HG02759 (cell line): ENCODE data around the gene PREX1.

Experiments
- ATAC-seq: cut with Tn5 transposase; IDR thresholded peaks from one replicate; pipeline ENCODE4 v1.9.1; 2021; ENCODE audit warnings: mild to moderate bottlenecking, moderate library complexity; ENCODE audit not compliant: unreplicated experiment

Gene PREX1

DNA sequence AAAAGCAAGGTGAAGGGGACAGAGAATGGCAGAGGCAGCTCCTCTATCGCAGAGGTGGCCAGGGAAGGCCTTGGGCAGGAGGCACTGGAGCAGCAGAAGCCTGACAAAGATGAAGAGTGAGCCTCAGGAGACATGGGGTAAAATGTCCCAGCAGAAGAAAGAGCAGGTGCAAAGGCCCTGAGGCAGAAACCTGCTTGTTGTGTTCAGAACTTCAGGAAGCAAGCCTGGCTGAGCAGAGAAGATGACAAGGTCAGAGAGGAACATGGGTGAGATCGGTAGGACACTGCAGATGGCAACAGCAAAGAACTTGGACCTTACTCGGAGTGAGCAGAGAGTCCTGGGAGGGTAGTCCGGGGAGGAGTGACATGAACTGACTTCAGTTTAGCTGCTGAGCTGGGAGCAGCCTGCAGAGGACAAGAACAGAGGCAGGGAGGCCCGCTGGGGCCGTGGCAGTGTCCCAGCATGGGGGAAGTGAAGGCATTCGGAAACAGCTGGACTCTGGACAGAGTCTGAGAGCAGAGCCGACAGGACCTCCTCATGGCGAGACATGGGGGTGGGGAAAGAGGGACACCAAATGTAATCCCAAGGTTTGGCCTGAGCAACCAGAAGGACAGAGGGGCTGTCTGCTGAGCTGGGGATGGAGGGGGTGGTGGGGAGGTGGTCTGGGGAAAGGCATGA, 106.3 kb downstream of the PREX1 start:
- no peak for ATAC-seq

DNA sequence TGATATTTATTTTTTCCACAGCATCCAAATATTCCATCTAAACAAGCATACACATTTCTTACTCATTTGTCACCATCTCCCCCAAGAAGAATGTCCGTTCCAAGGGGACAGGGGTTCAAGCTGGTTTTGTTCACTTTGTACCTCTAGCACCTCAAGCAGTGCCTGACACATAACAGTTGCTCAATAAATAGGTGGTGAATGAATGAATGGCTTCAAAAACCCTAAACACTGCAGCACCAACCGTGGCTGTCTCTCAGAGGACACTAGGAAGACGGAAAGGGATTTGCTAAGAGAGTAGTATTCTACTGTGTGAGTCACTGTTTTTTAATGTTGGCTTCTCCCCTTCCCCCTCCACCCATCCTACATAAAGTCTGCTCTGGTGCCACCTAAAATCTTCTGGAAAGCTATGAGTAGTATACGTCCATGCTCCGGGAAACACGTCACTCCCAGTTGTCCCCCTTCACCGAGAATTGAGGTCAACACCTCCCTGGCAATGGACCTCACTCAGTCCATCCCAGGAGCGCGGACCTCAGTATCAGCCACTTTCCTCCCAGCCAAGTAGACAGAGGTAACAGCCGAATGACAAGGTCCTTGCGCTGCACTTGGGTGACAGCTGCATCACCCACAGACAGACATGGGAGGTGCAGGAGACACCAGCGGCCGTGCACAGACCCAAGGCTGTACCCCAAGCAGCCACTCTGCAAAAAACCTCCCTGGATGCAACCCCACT, 107.4 kb downstream of the PREX1 start:
- no peak for ATAC-seq

DNA sequence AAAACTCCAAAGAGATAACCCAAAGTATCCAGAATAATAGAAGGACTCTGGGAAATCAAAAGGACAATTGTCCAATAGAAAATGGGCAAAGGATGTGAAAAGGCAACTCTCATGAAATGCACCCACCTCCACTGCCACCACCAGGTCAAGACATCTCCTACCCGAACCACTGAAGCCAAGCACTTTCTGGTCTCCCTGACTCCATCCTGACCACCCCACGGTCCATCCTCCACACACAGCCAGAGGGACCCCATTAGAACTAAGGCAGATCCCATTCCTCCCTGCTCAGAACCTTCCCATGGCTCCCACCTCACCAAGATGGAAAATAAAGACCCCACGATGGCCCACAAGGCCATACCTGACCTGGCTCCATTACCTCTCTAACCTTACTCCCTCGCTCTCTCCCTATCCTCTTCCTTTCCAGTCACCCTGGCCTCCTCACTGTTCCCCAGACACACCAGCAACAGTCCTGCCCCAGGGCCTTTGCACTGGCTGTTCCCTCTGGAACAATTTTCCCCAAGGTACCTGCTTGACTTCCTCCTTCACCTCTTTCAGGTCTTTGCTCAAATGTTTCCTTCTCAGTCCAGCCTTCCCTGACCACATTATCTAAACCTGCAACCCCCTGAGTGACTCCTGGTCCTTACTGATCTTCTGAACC, 108.1 kb downstream of the PREX1 start:
- ATAC-seq = no peak

DNA sequence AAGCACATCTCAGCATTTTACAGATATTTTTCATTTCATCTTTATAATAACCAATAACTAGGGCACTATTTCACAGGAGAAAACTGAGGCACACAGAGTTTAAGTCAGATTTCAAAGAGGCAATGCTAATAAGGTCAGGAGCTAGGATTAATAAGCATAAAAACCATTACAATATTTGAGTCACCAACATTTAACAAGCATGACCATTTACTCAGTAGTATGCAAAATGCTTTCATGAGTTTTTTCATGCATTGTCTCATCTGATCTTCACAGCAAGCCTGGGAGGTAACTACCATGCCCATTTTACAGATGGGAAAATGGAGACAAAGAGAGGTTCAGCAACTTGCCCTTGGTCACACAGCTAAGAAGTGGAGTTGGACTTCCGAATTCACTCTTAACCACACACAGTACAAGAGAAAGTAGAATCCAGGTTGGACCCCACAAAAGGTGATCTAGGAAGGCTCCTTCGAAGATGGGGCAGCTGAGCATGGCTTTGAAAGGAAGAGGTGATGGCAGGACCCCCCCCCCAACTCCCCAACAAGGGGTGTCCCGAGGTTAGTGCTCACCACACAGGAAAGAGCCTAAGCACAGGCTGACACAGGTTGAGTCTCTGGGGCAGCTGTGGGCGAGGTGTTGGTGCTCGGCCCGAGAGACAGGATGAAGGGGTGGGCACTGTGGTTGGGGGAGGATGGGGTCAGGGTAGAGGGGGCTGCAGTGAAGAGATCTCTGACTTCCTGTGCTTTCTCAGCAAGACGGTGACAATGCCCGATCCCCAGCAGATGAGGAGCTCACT, 108.8 kb downstream of the PREX1 start:
- ATAC-seq = no peak

DNA sequence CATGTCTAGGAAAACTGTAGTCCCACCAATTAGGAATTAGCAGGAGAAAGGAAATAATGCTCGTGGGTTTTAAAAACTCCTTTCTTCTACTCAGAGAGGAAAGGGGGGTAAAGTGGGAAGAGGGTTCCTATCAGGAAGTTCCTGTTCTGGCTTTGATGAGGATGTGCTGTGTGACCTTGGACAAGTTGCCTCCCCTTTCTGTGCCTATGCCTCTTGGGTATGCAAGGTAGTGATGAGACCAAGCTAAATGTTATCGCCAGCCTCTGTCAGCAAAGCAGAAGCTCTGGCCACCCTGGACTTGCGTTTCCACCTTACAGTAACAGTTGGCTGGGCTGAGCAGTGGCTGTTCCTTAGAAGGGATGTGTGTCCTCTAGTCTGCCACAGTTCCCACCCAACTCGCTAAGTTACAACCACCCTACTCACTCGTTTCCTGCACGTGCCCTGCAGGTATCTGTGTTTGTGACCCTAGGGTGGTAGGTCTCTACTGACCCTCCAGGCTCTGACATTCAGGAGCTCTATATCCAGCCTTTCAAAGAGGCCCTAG, 110.0 kb downstream of the PREX1 start:
- ATAC-seq = no peak

DNA sequence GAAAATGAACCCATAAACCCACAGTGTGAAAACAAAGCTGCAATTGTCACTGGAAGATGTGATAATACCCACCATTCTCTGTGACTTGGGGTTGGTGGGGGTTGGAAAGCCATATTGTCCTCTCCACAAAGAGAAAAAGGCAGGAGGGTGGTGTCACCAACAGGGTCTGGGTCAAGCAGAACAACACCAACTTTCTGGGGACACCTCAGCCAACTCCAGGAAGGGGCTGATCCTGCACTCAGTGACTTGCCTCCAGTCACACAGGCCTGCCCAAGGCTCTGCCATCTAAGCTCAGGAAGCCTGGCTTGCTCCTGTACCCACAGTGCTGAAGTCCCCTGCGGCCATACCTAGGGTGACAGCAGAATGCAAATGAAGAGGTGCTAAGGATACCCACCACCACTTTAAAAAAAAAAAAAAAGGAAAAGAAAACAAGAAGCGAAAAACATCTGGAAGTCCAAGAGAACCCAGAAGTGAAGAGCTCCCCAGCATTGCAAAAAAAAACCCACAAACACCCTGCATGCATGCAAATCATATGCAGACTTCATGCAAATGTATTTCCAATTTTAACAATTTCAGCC, 110.6 kb downstream of the PREX1 start:
- no peak for ATAC-seq

DNA sequence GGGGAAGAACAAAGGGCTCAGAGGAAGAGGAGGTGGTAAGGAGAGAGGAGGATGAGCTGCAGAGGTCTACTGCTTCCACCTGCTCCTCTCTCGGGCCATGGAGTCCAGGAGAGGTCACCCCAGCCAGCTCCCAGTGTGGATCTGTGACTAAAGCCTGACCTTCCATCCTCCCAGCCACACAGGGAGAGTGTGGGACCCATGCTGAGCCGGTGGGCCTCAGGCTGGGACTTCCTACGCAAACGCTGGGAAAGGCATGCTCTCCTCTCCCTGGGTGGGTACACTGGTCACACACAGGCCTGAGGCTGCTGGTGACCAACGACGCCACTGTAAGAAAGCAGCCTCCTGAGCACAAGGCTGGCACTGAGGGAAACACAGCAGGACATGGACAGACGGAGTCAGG, 111.3 kb downstream of the PREX1 start:
- no peak for ATAC-seq

DNA sequence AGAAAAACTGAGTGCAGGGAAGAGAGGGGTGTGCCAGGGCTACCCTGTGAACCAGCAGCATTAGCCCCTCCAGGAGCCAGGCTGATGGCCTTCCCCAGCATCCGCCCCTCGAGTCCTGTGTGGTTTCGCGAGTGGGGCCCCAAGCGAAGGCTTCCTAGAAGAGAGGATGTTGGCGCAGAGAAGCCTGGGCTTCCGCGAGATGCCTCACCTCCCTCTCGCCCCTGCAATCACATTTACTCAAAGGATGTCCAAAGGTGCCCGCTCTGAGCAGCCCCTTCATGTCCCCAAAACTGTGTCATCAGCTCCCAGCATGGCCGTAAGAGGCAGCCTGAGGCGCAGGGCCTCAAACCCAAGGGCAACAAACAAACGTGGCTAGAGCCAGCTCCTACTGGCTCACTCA, 111.7 kb downstream of the PREX1 start:
- ATAC-seq = no peak

DNA sequence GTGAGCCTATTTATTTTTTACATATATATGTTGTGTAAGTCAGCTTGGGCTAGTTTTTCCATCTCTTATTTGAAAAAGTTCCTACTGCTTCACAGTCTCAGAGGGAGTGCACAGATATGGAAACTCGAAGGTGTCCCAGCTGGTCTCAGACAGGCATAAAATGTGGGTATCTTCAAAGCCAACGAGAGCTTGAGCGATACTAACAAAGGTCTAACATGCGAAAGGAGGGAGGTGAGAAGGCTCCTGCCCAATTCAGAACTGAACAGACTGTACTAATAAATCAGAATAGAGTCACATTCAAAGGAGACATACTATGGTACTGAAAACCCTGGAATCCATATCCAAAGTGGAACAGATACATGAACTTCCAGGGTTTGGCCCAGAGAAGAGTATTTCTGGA, 113.0 kb downstream of the PREX1 start:
- no peak for ATAC-seq

DNA sequence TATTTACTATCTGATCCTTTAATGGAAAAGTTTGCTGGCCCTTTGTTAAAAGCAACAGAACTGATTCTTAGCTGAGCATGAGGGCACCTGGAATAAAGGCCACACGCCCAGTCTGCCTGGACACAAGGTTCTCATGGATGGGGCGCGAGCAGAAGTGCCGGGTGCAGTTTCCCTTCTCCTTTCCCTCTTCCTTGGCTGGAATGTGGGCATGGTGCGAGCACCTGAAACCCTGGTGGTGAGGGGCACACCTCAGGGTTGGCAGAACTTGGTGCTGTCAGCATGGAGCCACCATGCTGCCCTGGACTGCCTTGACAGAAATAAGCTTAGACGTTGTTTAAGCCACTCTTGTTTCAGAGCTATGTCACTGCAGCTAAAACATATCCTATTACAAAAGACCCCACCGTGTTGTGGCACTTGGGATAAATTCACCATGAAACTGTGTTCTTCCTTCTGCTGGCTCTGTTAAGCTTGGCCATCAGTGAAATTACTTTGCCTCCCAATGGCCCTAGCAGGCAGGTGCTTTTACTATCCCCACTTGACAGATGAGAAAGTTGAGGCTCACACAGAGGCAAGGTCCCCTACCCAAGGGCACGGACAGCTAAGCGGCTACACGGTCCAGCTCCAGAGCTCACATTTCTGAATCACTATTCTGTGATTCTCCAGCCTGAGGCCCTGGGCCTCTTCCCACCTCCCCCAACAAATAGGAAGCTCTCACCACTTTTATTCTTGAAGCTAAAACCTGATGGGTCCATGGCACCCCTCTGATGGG, 115.9 kb downstream of the PREX1 start:
- ATAC-seq = peak; percentile 6

DNA sequence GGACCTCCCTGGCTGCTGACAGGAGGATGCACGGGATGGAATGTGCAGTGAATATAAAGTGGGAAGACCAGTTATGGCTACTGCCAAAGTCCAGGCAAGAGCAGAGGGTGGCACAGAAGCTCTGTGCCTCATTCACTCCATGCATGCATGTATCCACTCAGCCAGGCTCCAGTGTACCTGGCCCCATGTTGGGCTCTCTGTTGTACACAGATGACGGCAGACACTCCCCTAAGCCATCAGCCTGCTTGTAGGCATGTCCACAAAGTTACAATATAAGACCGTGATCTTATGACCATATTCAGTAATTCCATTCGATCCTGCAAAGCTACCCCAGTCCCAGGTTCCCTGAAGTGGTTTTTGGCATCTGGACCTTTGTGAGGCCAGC, 116.8 kb downstream of the PREX1 start:
- ATAC-seq = no peak

DNA sequence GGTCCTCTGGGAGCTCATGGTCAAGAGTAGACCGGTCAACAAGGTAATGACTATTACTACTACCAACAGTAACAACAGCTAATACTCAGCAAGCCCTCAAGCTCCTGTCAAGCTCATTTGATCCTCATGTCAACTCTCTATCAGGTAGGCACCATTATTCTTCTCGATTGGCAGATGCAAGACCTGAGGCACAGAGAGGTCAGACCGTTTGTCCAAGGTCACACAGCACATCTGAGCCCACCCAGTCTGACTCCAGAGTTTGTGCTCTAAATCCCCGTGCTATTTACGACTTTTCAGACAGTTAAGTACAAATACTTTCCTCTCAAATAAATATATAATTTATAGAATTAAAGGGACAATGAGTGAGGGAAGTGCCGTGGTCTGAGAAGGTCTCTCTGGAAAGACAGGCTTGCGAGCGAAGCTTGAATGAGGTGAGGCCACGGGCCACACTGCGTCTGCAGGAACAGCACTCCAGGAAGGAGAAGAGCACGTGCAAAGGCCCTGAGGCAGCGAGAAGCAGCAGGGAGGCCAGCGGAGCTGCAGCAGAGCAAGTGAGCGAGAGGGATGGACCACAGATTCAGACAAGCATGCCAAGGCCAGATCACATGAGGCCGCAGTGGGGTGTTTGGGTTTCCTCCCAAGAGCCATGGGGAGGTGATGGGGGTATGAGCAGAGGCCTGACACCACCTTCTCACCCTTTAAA, 117.3 kb downstream of the PREX1 start:
- ATAC-seq = no peak

DNA sequence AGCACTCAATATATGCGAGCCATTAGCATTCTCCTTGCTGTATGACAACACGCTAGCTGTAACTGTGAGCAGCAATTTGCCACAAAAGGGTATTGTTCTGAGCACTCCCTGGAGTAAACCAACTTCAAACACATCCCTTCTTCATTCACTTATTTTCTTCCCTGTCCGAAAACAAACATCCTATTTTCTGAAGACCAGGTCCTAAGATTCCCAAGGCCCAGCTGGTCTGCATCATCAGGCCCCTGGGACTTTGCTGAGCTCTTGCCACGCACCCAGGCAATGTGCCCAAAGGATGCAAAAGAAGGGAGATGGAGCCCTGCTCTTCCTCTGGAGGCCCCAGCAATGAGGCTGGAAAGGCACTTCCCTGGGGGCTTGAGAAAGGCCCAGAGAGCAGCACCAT, 118.1 kb downstream of the PREX1 start:
- ATAC-seq = no peak

DNA sequence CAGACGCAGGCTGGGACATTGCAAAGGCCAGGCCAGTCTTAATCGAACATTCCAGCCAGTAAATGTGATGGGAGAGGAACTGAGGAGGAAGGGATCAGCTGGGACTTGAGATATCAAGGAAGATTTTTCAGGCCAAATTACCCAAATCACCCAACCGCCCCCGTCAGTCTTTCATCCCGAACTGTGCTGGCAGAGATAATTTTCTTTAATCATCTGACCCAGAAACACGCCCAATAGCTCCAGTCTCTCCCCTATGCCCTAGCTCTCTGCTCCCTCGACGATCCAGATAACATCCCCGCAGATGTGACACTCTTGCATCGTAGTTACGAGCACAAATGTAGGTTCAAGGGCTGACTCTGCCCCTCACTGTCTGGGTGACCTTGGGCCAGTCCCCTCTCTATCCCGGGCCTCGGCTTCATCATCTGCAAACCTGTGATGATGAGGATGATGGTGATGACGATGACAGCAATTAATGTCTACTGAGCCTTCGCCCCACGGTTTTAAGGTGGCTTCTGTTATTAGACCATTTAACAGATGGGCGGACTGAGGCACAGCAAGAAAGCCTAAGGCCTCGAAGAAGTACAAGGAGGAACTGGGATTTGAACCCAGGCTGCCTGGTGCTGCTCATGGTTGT, 118.6 kb downstream of the PREX1 start:
- no peak for ATAC-seq

DNA sequence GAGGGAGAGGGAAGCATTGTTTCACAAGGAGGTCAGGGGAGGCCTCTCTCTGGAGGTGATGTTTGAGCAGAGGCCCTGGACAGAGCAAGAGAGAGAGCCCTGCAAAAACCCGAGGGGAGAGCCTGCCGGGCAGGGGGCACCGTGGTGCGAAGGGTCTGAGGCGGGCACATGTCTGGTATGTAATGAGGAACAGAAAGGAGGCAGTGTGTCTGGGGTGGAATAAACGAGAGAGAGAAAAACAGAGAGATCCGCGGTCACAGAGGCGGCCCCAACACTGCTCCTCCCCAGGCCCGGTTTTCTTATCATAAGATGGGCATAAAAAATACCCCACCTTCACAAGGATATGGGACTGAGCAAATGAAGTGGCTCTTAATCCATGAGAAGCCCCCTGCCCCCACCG, 119.2 kb downstream of the PREX1 start:
- ATAC-seq = no peak

DNA sequence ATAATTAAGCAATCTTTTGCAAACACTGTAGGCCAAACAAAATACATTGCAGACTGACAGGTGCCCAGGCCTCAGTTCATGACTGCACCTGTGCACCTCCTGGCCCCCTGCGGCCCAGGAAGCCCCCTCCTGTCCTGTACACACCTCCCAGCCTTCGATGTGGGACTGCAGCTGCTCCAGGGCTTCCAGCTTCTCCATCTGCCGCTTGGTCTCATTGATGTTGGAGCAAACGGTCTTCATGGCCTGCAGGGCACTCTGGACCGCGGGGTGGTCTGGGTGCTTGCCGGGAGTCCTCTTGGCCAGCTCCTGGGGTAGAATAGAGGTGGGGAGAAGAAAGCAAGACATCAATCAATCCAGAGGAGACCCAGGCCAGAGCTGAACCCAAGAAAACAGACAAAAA, 119.7 kb downstream of the PREX1 start:
- ATAC-seq = no peak

DNA sequence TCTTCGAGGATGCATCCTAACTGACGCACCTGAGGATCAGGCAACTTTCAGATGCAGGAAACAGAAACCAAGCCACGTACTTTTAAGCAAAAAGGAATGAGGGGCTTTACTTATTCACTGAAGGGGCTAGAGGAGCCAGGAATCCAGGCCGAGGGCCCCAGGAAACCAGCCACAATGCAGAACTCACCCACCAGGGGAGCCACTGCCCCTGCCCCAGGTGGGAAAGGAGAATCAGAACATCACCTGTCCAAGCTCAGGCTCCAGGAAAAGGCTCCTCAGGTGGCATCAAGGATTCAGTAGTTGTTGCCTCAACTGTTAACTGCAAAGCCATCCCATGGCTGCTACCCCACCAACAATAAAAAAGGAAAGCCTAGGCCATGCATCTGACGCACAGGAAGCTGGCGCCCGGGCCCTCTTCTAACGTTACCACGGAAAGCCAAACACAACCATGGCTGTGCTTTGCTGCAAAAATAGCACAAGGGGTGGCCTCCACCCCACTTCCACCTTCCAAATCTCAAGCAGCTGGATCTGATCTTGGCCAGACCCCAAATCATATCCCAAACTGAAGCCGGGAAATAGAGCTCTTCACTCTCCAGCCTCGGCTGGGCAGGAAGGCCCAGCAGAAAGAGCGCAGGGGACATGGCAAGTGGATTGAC, 121.0 kb downstream of the PREX1 start:
- ATAC-seq = no peak

DNA sequence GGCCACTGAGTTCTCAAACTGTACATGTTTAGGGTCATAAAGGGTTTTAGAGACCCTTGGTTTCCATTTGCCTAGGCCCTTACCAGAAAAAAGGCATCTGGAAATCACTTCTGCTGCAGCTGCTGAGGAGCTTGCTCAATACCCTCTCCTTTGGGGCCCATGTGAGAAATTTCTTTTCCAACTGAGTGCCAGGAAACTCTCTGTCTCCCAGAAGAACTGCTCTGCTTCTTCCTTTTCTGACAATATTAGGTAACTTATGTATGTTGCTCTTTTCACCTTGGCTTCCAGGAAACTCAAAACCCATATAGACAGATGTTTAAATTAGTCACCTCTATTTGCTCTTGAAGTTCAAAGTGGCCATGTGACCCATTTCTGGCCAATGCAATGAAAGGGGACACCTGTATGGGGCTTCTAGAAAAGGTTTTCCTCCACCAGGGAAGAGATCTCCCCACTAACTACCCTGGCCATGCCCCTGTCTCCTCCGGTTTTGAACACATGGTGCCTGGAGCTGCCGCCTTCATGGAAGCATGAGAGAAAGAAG, 121.6 kb downstream of the PREX1 start:
- no peak for ATAC-seq
